ENCODE measurements around the gene IFNGR1.
"Not testable (repeated sequence)": the region's sequence is repeated elsewhere in the genome, so short reads cannot be mapped to it uniquely, and the experiment has no call there.

Gene IFNGR1

DNA sequence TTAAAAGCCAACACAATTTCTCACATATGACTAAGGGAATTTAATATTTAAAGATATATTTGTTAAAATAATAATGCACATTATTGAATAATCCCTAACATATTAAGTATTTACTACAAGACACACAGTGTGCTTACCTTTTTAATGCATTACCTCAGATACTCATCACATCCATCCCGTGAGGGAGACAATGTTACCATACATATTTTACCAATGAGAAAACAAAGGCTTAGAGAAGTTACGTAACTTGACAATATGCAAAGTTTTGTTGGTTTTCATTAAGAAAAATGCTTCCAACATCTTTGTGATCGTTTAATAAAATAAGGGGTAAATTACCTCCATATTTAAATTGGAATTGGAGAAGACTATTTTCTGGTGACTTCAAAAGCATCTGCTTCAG is 4.3 kb downstream of the IFNGR1 start:
- TF ChIP-seq, protein P1, sequence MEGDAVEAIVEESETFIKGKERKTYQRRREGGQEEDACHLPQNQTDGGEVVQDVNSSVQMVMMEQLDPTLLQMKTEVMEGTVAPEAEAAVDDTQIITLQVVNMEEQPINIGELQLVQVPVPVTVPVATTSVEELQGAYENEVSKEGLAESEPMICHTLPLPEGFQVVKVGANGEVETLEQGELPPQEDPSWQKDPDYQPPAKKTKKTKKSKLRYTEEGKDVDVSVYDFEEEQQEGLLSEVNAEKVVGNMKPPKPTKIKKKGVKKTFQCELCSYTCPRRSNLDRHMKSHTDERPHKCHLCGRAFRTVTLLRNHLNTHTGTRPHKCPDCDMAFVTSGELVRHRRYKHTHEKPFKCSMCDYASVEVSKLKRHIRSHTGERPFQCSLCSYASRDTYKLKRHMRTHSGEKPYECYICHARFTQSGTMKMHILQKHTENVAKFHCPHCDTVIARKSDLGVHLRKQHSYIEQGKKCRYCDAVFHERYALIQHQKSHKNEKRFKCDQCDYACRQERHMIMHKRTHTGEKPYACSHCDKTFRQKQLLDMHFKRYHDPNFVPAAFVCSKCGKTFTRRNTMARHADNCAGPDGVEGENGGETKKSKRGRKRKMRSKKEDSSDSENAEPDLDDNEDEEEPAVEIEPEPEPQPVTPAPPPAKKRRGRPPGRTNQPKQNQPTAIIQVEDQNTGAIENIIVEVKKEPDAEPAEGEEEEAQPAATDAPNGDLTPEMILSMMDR (conservative IDR thresholded peaks at IDR 0.05; ENCODE audit: control insufficient read depth, insufficient read depth, low read depth, low read length), result no peak
- peak; percentile 37 for DNase-seq (ENCODE audit: low read depth)
- H3K4me3 ChIP-seq (ENCODE audit: control insufficient read depth, low read depth, low read length), result no peak overlapping the region

DNA sequence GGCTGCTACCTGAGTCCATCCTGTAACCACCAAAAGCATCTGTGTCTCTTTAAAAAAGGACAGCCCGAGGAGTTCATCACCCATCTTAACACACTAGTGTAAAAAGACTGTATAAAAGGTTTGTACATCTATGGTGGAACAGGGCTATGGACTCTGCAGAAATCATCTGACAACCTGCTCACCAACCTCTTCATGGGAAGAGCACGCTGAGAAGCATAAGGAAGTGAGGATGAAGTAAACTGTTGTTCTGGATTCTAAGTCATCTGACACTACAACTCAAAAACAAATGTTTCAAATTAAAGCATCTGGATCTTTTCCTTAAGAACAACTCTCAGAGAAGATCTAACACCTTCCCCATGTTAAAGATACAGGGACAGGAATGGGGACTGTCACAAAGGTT is 5.4 kb downstream of the IFNGR1 start:
- TF ChIP-seq, protein P1 (conservative IDR thresholded peaks at IDR 0.05; ENCODE audit: control insufficient read depth, insufficient read depth, low read depth, low read length), result no peak
- peak; percentile 37 for DNase-seq (ENCODE audit: low read depth)
- H3K4me3 ChIP-seq (ENCODE audit: control insufficient read depth, low read depth, low read length), result no peak overlapping the region

GRCh38 chr6:137213331-137213740 is 5.8 kb downstream of the IFNGR1 start:
- H3K4me3 ChIP-seq (ENCODE audit: control insufficient read depth, low read depth, low read length), result no peak overlapping the region
- TF ChIP-seq, protein P1 (conservative IDR thresholded peaks at IDR 0.05; ENCODE audit: control insufficient read depth, insufficient read depth, low read depth, low read length), result no peak
- DNase-seq (ENCODE audit: low read depth), result no peak

DNA sequence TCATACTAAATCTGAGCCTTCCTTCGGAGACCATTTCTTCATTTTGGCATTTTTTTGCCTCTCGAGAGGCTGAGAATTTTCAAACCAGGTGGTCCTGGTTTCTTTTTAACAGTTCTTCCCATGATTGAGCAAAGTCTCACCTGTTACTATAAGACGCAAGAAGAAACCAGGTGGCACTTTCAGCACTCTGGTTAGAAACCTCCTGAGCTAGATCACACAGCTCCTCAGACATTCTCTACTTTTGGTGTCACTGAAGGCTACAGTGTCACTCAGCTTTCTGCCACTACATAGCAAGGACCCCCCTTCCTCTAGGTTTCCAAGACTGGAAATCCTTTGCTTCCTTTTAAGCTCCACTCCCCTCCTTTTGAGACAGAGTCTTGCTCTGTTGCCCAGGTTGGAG is 7.3 kb downstream of the IFNGR1 start:
- no peak overlapping the region for H3K4me3 ChIP-seq (ENCODE audit: control insufficient read depth, low read depth, low read length)
- DNase-seq (ENCODE audit: low read depth), result no peak
- TF ChIP-seq, protein P1 (conservative IDR thresholded peaks at IDR 0.05; ENCODE audit: control insufficient read depth, insufficient read depth, low read depth, low read length), result no peak

GRCh38 chr6:137210903-137211302 is 8.3 kb downstream of the IFNGR1 start:
- TF ChIP-seq, protein P1 (conservative IDR thresholded peaks at IDR 0.05; ENCODE audit: control insufficient read depth, insufficient read depth, low read depth, low read length), result no peak
- DNase-seq (ENCODE audit: low read depth), result peak; percentile 57
- no peak overlapping the region for H3K4me3 ChIP-seq (ENCODE audit: control insufficient read depth, low read depth, low read length)

GRCh38 chr6:137208279-137208678 is 10.9 kb downstream of the IFNGR1 start:
- TF ChIP-seq, protein P1 (conservative IDR thresholded peaks at IDR 0.05; ENCODE audit: control insufficient read depth, insufficient read depth, low read depth, low read length), result no peak
- no peak overlapping the region for H3K4me3 ChIP-seq (ENCODE audit: control insufficient read depth, low read depth, low read length)
- DNase-seq (ENCODE audit: low read depth), result no peak

DNA sequence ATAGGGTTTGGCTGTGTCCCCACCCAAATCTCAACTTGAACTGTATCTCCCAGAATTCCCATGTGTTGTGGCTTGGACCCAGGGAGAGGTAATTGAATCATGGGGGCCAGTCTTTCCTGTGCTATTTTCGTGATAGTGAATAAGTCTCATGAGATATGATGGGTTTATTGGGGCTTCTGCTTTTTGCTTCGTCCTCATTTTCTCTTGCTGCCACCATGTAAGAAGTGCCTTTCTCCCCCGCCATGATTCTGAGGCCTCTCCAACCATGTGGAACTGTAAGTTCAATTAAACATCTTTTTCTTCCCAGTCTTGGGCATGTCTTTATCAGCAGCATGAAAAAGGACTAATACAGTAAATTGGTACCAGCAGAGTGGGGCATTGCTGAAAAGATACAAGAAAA is 11.7 kb downstream of the IFNGR1 start:
- not testable (repeated sequence) for H3K4me3 ChIP-seq (ENCODE audit: control insufficient read depth, low read depth, low read length); DNase-seq (ENCODE audit: low read depth)
